DMS53 (cell line): Measurements from ENCODE around the gene ANP32E.

Experiments used
- DNase-seq: peaks from one replicate; lab custom pipeline; 2025; lab: John Stamatoyannopoulos, UW

The ANP32E gene

GRCh38 chr1:150168960-150169601 is 66.8 kb downstream of the ANP32E start:
- DNase-seq, result peak; percentile 68
